ENCODE results near the gene ADGRD1.

Gene ADGRD1

GRCh38 chr12:131151558-131152345 lies 198.0 kb downstream of the ADGRD1 start:
- TF ChIP-seq GATA3 (IDR thresholded peaks at IDR 0.05; ENCODE audit: low read depth, low read length) (no peak), GATA2 (IDR thresholded peaks at IDR 0.05; ENCODE audit: low read depth, low read length) (no peak)

GRCh38 chr12:131152587-131152986 lies 198.9 kb downstream of the ADGRD1 start:
- TF ChIP-seq GATA3 (IDR thresholded peaks at IDR 0.05; ENCODE audit: low read depth, low read length) (no peak), GATA2 (IDR thresholded peaks at IDR 0.05; ENCODE audit: low read depth, low read length) (no peak)

- TF ChIP-seq GATA2 (IDR thresholded peaks at IDR 0.05; ENCODE audit: low read depth, low read length) = no peak
- TF ChIP-seq GATA3 (IDR thresholded peaks at IDR 0.05; ENCODE audit: low read depth, low read length) = no peak
Measured at GRCh38 chr12:131153016-131153415, 199.3 kb downstream of the ADGRD1 start.

- TF ChIP-seq GATA3 (IDR thresholded peaks at IDR 0.05; ENCODE audit: low read depth, low read length) (no peak), GATA2 (IDR thresholded peaks at IDR 0.05; ENCODE audit: low read depth, low read length) (no peak)
Measured at GRCh38 chr12:131153956-131154355, 200.2 kb downstream of the ADGRD1 start.

GRCh38 chr12:131155131-131155530 lies 201.4 kb downstream of the ADGRD1 start:
- TF ChIP-seq GATA3 (IDR thresholded peaks at IDR 0.05; ENCODE audit: low read depth, low read length) = no peak
- no peak for TF ChIP-seq GATA2 (IDR thresholded peaks at IDR 0.05; ENCODE audit: low read depth, low read length)

- TF ChIP-seq GATA3 (IDR thresholded peaks at IDR 0.05; ENCODE audit: low read depth, low read length) = no peak
- TF ChIP-seq GATA2 (IDR thresholded peaks at IDR 0.05; ENCODE audit: low read depth, low read length) = no peak
Measured at GRCh38 chr12:131157743-131158142, 204.0 kb downstream of the ADGRD1 start.

- no peak for TF ChIP-seq GATA3 (IDR thresholded peaks at IDR 0.05; ENCODE audit: low read depth, low read length)
- TF ChIP-seq GATA2 (IDR thresholded peaks at IDR 0.05; ENCODE audit: low read depth, low read length) = no peak
Measured at GRCh38 chr12:131159660-131160059, 206.0 kb downstream of the ADGRD1 start.

- TF ChIP-seq GATA3 (IDR thresholded peaks at IDR 0.05; ENCODE audit: low read depth, low read length) = no peak
Measured at GRCh38 chr12:131162113-131162512, 208.4 kb downstream of the ADGRD1 start.

- TF ChIP-seq GATA3 (IDR thresholded peaks at IDR 0.05; ENCODE audit: low read depth, low read length) = no peak
Measured at GRCh38 chr12:131163189-131163738, 209.6 kb downstream of the ADGRD1 start.

GRCh38 chr12:131164096-131164872 lies 210.6 kb downstream of the ADGRD1 start:
- TF ChIP-seq GATA3 (IDR thresholded peaks at IDR 0.05; ENCODE audit: low read depth, low read length) = no peak
- no peak for TF ChIP-seq GATA2 (IDR thresholded peaks at IDR 0.05; ENCODE audit: low read depth, low read length)

GRCh38 chr12:131166717-131167116 lies 213.0 kb downstream of the ADGRD1 start:
- TF ChIP-seq GATA3 (IDR thresholded peaks at IDR 0.05; ENCODE audit: low read depth, low read length) (no peak), GATA2 (IDR thresholded peaks at IDR 0.05; ENCODE audit: low read depth, low read length) (no peak)

- TF ChIP-seq GATA3 (IDR thresholded peaks at IDR 0.05; ENCODE audit: low read depth, low read length) = no peak
- TF ChIP-seq GATA2 (IDR thresholded peaks at IDR 0.05; ENCODE audit: low read depth, low read length) = no peak
Measured at GRCh38 chr12:131167334-131167733, 213.6 kb downstream of the ADGRD1 start.

GRCh38 chr12:131171029-131171428 lies 217.3 kb downstream of the ADGRD1 start:
- TF ChIP-seq GATA3 (IDR thresholded peaks at IDR 0.05; ENCODE audit: low read depth, low read length) (no peak), GATA2 (IDR thresholded peaks at IDR 0.05; ENCODE audit: low read depth, low read length) (no peak)

GRCh38 chr12:131174901-131175300 lies 221.2 kb downstream of the ADGRD1 start:
- no peak for TF ChIP-seq GATA2 (IDR thresholded peaks at IDR 0.05; ENCODE audit: low read depth, low read length)
- no peak for TF ChIP-seq GATA3 (IDR thresholded peaks at IDR 0.05; ENCODE audit: low read depth, low read length)

GRCh38 chr12:131176266-131176665 lies 222.6 kb downstream of the ADGRD1 start:
- TF ChIP-seq GATA3 (IDR thresholded peaks at IDR 0.05; ENCODE audit: low read depth, low read length) = no peak
- no peak for TF ChIP-seq GATA2 (IDR thresholded peaks at IDR 0.05; ENCODE audit: low read depth, low read length)

Data from SH-SY5Y (cell line).